A549 treated with AZD9567 at 1 μM for 4 hours (cell line): Measurements from ENCODE around the gene ADH7. TPM values are rescaled to one million over a fixed set of nuclear protein-coding genes. Genes with fewer than 3 reads are reported as not detected.

ENCODE experiments used
- total RNA-seq: library from RNA; stranded (reverse); fragments of 200-300 nt; extraction: Qiagen RNA extraction; gene quantifications from 5 replicates; pipeline ENCODE4 v1.2.3, GENCODE V29; 2022; ENCODE audit not compliant: insufficient read depth

ADH7 gene
- not detected in 5 replicates for total RNA-seq

GRCh38 chr4:99435154-99435553, at the start of gene ADH7:
Gene ADH7 (minus strand): TSS chr4:99435342. CDS start chr4:99435233, 109 bp downstream.

Other genes with a start within 250 kb of the ADH7 start
- gene ADH6, start 216.1 kb downstream of the ADH7 start, total RNA-seq: 0.02 to 0.05 TPM in 2 of 5 replicates, not detected in the others
- gene ADH1A, start 144.4 kb downstream of the ADH7 start, total RNA-seq: not detected in 5 replicates
- gene ADH1B, start 113.9 kb downstream of the ADH7 start, total RNA-seq: not detected in 5 replicates
- gene ADH1C, start 82.6 kb downstream of the ADH7 start, total RNA-seq: not detected in 5 replicates
- gene C4orf17, start 75.7 kb upstream of the ADH7 start, total RNA-seq: not detected in 5 replicates
- 3.4 to 4.3 TPM (median 3.8 TPM) in 5 replicates for gene TRMT10A, start 128.7 kb upstream of the ADH7 start, total RNA-seq
- 0.02 TPM in 1 of 5 replicates, not detected in the others for gene MTTP, start 139.5 kb upstream of the ADH7 start, total RNA-seq
- gene C4orf54, start 222.5 kb upstream of the ADH7 start, total RNA-seq: 0.01 TPM in 1 of 5 replicates, not detected in the others